Mesothelial cell of epicardium (in vitro differentiated cells): ENCODE measurements around the gene NSUN4. TPM values are rescaled to one million over a fixed set of nuclear protein-coding genes. Genes with fewer than 3 reads are reported as not detected.

Experiments used
- DNase-seq, 2 experiments: peaks; one replicate each; pipeline ENCODE4 v3.0.0; 2021; ENCODE audit warnings: low spot score in 2 of 2; ENCODE audit not compliant: unreplicated experiment in 2 of 2
- H3K27ac Mint-ChIP-seq: 2 replicates; pipeline ENCODE4 v1.8.0; 2021; ENCODE audit warnings: mixed read lengths
- H3K27me3 Mint-ChIP-seq: 2 replicates; pipeline ENCODE4 v1.8.0; 2021; ENCODE audit warnings: low read depth, mixed read lengths
- H3K36me3 Mint-ChIP-seq: 2 replicates; pipeline ENCODE4 v1.8.0; 2021; ENCODE audit warnings: mixed read lengths
- H3K4me1 Mint-ChIP-seq: 2 replicates; pipeline ENCODE4 v1.8.0; 2021; ENCODE audit warnings: mixed read lengths
- H3K4me3 Mint-ChIP-seq: 2 replicates; pipeline ENCODE4 v1.8.0; 2021; ENCODE audit warnings: mild to moderate bottlenecking, moderate library complexity, mixed read lengths
- H3K9me3 Mint-ChIP-seq: 2 replicates; pipeline ENCODE4 v1.8.0; 2021; ENCODE audit warnings: mixed read lengths
- total RNA-seq: library from RNA; stranded (reverse); gene quantifications from 3 replicates; pipeline ENCODE4 v1.2.1, GENCODE V29; 2021
- TF ChIP-seq, protein P1 (sequence below): fragments of 200-600 bp; sonication (generic); IDR thresholded peaks from one replicate; pipeline ENCODE4 v1.5.0; 2021; ENCODE audit warnings: antibody characterized with exemption; ENCODE audit not compliant: unreplicated experiment

The NSUN4 gene
- total RNA-seq, 1 donor from 2014 or later = 23.5 TPM

DNA sequence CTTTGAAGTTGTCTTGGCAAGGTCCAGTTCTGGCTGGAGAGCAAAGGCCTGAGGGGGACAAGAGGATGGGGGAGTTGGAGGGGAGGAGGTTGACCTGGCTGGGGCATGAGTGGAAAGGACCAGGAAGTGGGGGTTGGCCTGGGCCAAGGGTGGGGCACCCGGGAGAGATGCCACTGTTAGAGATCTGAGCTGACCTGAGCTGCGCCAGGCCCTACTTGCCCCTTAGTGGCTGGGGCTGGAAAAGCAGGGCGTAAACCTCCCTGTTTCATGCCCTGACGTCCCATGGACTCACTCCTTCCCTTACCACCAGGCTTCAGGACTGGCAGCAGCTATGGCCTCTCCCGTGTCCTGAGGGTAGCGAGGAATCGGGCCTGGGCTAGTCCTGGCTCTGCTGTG lies 70.4 kb downstream of the NSUN4 start:
- Mint-ChIP-seq H3K36me3 (peaks cover 7% of the 10 kb centered on the region), H3K27ac (no peak overlapping the region), H3K4me1 (peaks cover 13% of the 10 kb centered on the region), H3K9me3 (no peaks in the 10 kb centered on the region), H3K4me3 (no peak overlapping the region), H3K27me3 (peaks cover 1% of the 10 kb centered on the region)
- TF ChIP-seq, protein P1, sequence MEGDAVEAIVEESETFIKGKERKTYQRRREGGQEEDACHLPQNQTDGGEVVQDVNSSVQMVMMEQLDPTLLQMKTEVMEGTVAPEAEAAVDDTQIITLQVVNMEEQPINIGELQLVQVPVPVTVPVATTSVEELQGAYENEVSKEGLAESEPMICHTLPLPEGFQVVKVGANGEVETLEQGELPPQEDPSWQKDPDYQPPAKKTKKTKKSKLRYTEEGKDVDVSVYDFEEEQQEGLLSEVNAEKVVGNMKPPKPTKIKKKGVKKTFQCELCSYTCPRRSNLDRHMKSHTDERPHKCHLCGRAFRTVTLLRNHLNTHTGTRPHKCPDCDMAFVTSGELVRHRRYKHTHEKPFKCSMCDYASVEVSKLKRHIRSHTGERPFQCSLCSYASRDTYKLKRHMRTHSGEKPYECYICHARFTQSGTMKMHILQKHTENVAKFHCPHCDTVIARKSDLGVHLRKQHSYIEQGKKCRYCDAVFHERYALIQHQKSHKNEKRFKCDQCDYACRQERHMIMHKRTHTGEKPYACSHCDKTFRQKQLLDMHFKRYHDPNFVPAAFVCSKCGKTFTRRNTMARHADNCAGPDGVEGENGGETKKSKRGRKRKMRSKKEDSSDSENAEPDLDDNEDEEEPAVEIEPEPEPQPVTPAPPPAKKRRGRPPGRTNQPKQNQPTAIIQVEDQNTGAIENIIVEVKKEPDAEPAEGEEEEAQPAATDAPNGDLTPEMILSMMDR = no peak
- DNase-seq = no peak

Other genes with a start within 250 kb of the NSUN4 start
- gene PIK3R3, start 208.2 kb upstream of the NSUN4 start, total RNA-seq = 36.2 to 41.3 TPM (median 39.0 TPM) in 3 replicates
- 0.51 to 0.63 TPM (median 0.52 TPM) in 3 replicates for gene TSPAN1, start 165.7 kb upstream of the NSUN4 start, total RNA-seq
- gene P3R3URF, start 164.3 kb upstream of the NSUN4 start, total RNA-seq = not detected in 3 replicates
- 87.1 to 95.6 TPM (median 91.6 TPM) in 3 replicates for gene POMGNT1, start 142.4 kb upstream of the NSUN4 start, total RNA-seq
- gene LURAP1, start 137.5 kb upstream of the NSUN4 start, total RNA-seq = 2.1 to 2.8 TPM (median 2.6 TPM) in 3 replicates
- gene RAD54L, start 93.0 kb upstream of the NSUN4 start, total RNA-seq = 11.2 to 12.2 TPM (median 11.7 TPM) in 3 replicates
- gene LRRC41, start 37.2 kb upstream of the NSUN4 start, total RNA-seq = 116 to 122 TPM (median 120 TPM) in 3 replicates
- gene UQCRH, start 37.1 kb upstream of the NSUN4 start, total RNA-seq = 205 to 211 TPM (median 209 TPM) in 3 replicates
- gene FAAH, start 53.5 kb downstream of the NSUN4 start, total RNA-seq = 27.4 to 35.0 TPM (median 34.8 TPM) in 3 replicates
- not detected in 3 replicates for gene DMBX1, start 149.0 kb downstream of the NSUN4 start, total RNA-seq
- not detected in 3 replicates for gene KNCN, start 210.8 kb downstream of the NSUN4 start, total RNA-seq